ENCODE data around the gene STRBP. TPM values are rescaled to one million over a fixed set of nuclear protein-coding genes. Genes with fewer than 3 reads are reported as not detected.
"Not testable (repeated sequence)": the region's sequence is repeated elsewhere in the genome, so short reads cannot be mapped to it uniquely, and the experiment has no call there.

STRBP gene
- total and polyA plus RNA-seq, 9 donors, result 4.9 to 18.8 (median 11.2) TPM

GRCh38 chr9:123191260-123191659, 77.1 kb downstream of the STRBP start:
- Histone ChIP-seq H3K27me3 (no peaks in the 10 kb centered on the region), H3K27ac (no peak overlapping the region), H3K4me3 (no peak overlapping the region), H3K9me3 (no peaks in the 10 kb centered on the region), H3K4me1 (ENCODE audit: insufficient read depth) (no peaks in the 10 kb centered on the region), H3K36me3 (no peaks in the 10 kb centered on the region)
- no peak for DNase-seq
- no peak for TF ChIP-seq POLR2A (IDR thresholded peaks at IDR 0.05)
- no peak for TF ChIP-seq EP300 (IDR thresholded peaks at IDR 0.05)
- no peak for TF ChIP-seq CTCF (IDR thresholded peaks at IDR 0.05)
- 43 to 62% (median 54%) methylated on average over 4 of the region's 4 CpGs for WGBS, 3 donors
- intact Hi-C loops (cut with DNase I), result no loop called here

- 95 to 99% (median 97%) methylated on average over 1 of the region's 1 CpG for WGBS, 3 donors
- no peak for DNase-seq
- Histone ChIP-seq H3K4me3 (no peak overlapping the region), H3K9me3 (no peaks in the 10 kb centered on the region), H3K36me3 (no peaks in the 10 kb centered on the region), H3K27ac (no peak overlapping the region), H3K4me1 (ENCODE audit: insufficient read depth) (no peaks in the 10 kb centered on the region), H3K27me3 (no peaks in the 10 kb centered on the region)
- TF ChIP-seq EP300 (IDR thresholded peaks at IDR 0.05) (no peak), POLR2A (IDR thresholded peaks at IDR 0.05) (no peak), CTCF (IDR thresholded peaks at IDR 0.05) (no peak)
- intact Hi-C loops (cut with DNase I), result no loop called here
These were observed 81.3 kb downstream of the STRBP start for GRCh38 chr9:123187131-123187530.

GRCh38 chr9:123186029-123186428, 82.4 kb downstream of the STRBP start:
- H3K4me3 ChIP-seq; intact Hi-C loops (cut with DNase I); H3K27me3 ChIP-seq; H3K9me3 ChIP-seq; H3K36me3 ChIP-seq; DNase-seq; H3K4me1 ChIP-seq (ENCODE audit: insufficient read depth); H3K27ac ChIP-seq: not testable (repeated sequence)
- 90 to 98% (median 96%) methylated on average over 2 of the region's 2 CpGs for WGBS, 3 donors

GRCh38 chr9:123176949-123177348, 91.4 kb downstream of the STRBP start:
- no peak for DNase-seq
- Histone ChIP-seq H3K27me3 (no peaks in the 10 kb centered on the region), H3K4me1 (ENCODE audit: insufficient read depth) (no peaks in the 10 kb centered on the region), H3K36me3 (no peaks in the 10 kb centered on the region), H3K9me3 (no peaks in the 10 kb centered on the region), H3K4me3 (no peak overlapping the region), H3K27ac (no peak overlapping the region)
- WGBS, 3 donors, result 67 to 81% (median 67%) methylated on average over 2 of the region's 2 CpGs
- intact Hi-C loops (cut with DNase I), result no loop called here
- TF ChIP-seq EP300 (IDR thresholded peaks at IDR 0.05) (no peak), CTCF (IDR thresholded peaks at IDR 0.05) (no peak), POLR2A (IDR thresholded peaks at IDR 0.05) (no peak)

GRCh38 chr9:123175854-123176629, 92.3 kb downstream of the STRBP start:
- intact Hi-C loops (cut with DNase I), result no loop called here
- no peak overlapping the region for H3K4me3 ChIP-seq
- H3K27ac ChIP-seq, result no peak overlapping the region
- no peaks in the 10 kb centered on the region for H3K4me1 ChIP-seq (ENCODE audit: insufficient read depth)
- no peak for DNase-seq
- no peaks in the 10 kb centered on the region for H3K27me3 ChIP-seq
- TF ChIP-seq CTCF (IDR thresholded peaks at IDR 0.05), result no peak
- TF ChIP-seq POLR2A (IDR thresholded peaks at IDR 0.05), result no peak
- no peak for TF ChIP-seq EP300 (IDR thresholded peaks at IDR 0.05)
- no peaks in the 10 kb centered on the region for H3K36me3 ChIP-seq
- 73 to 82% (median 77%) methylated on average over 4 of the region's 4 CpGs for WGBS, 3 donors
- H3K9me3 ChIP-seq, result no peaks in the 10 kb centered on the region
